ENCODE results near the gene SKP2.

- TF ChIP-seq, protein P1, sequence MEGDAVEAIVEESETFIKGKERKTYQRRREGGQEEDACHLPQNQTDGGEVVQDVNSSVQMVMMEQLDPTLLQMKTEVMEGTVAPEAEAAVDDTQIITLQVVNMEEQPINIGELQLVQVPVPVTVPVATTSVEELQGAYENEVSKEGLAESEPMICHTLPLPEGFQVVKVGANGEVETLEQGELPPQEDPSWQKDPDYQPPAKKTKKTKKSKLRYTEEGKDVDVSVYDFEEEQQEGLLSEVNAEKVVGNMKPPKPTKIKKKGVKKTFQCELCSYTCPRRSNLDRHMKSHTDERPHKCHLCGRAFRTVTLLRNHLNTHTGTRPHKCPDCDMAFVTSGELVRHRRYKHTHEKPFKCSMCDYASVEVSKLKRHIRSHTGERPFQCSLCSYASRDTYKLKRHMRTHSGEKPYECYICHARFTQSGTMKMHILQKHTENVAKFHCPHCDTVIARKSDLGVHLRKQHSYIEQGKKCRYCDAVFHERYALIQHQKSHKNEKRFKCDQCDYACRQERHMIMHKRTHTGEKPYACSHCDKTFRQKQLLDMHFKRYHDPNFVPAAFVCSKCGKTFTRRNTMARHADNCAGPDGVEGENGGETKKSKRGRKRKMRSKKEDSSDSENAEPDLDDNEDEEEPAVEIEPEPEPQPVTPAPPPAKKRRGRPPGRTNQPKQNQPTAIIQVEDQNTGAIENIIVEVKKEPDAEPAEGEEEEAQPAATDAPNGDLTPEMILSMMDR (IDR thresholded peaks at IDR 0.05), result no peak
- TF ChIP-seq POLR2A (IDR thresholded peaks at IDR 0.05), result no peak
These were observed 1.8 kb downstream of the SKP2 start for GRCh38 chr5:36153726-36154125.

All from upper lobe of left lung (tissue), 4 donors.